Right lobe of liver (tissue), 4 donors: ENCODE results near the gene FANCC.

ENCODE experiments used
- POLR2A ChIP-seq: fragments of 450-650 bp; IDR thresholded peaks from one replicate; pipeline ENCODE4 v1.6.1; 2017; ENCODE audit warnings: antibody characterized with exemption, mild to moderate bottlenecking
- TF ChIP-seq, protein P1 (sequence below), 4 donors: fragments of 200-600 bp in 3 of 4; fragments of 450-650 bp in 1 of 4; IDR thresholded peaks; one replicate each; pipeline versions ENCODE4 v1.5.1 to v1.8.0; 2016 to 2022; ENCODE audit warnings: antibody characterized with exemption in 4 of 4, mild to moderate bottlenecking in 2 of 4
- donor health status: DM: no; HTN: no; CAD: no.
- donor health status: DM: no; HTN: no; CAD: no.
- donor health status: DM: no; HTN: yes; CAD: no.

DNA sequence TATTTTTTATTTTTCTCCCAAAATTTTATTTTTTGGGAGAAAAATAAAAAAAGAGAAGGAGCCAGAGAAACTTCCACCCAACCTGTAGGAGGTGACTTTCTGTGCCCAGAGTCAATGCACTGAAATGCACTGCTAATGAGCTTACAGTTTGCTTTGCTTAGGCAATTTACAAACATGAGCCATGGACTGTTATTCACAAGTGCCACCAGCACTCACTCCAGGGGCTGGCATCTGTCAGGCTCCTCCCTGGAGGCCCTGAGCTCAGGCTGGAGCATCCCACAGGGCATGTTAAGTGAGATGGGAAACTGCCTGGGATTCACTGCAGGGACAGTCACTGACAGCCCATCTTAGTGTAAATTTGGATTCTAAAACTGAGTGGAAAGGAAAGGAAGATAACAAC is 74.9 kb downstream of the FANCC start:
- TF ChIP-seq, protein P1, sequence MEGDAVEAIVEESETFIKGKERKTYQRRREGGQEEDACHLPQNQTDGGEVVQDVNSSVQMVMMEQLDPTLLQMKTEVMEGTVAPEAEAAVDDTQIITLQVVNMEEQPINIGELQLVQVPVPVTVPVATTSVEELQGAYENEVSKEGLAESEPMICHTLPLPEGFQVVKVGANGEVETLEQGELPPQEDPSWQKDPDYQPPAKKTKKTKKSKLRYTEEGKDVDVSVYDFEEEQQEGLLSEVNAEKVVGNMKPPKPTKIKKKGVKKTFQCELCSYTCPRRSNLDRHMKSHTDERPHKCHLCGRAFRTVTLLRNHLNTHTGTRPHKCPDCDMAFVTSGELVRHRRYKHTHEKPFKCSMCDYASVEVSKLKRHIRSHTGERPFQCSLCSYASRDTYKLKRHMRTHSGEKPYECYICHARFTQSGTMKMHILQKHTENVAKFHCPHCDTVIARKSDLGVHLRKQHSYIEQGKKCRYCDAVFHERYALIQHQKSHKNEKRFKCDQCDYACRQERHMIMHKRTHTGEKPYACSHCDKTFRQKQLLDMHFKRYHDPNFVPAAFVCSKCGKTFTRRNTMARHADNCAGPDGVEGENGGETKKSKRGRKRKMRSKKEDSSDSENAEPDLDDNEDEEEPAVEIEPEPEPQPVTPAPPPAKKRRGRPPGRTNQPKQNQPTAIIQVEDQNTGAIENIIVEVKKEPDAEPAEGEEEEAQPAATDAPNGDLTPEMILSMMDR (IDR thresholded peaks at IDR 0.05), result peak in 1 of 4 donors; percentile 12
- no peak for TF ChIP-seq POLR2A
